GM18868 (cell line): Measurements from ENCODE around the gene LACTB.

Experiments used
- ATAC-seq: cut with Tn5 transposase; IDR thresholded peaks from one replicate; pipeline ENCODE4 v1.9.1; 2021; ENCODE audit warnings: mild to moderate bottlenecking, moderate library complexity; ENCODE audit not compliant: unreplicated experiment

Gene LACTB

DNA sequence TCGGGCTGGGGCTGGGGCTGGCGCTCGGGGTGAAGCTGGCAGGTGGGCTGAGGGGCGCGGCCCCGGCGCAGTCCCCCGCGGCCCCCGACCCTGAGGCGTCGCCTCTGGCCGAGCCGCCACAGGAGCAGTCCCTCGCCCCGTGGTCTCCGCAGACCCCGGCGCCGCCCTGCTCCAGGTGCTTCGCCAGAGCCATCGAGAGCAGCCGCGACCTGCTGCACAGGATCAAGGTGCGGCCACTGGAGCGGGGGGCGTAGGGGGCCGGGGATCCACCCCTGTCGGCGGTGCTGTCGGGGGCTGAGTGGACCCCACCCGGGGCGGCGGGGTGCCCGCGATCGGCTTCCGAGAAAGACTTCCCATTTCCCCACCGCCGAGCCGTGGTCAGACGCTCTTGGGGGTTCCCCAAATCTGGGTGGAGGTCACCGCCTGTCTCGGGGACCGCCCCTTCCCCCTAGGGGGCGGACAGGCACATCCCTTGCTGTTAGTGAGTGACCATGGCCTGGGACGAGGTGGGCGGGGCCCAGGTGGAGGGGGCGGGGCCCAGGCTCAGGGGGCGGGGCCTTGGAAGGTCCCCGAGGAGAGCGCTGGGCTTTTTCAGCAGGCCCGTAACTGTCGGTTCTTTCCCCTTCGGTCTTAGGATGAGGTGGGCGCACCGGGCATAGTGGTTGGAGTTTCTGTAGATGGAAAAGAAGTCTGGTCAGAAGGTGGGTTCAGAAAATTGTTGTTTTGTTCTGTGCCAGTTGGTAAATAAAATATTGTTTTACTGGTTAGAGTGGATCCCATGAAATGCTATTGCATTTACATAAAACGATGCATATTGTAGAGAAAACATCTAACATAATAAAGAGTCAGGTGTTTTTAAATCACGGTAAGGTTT lies 578 bp downstream of the LACTB start:
- peak; percentile 87 for ATAC-seq

DNA sequence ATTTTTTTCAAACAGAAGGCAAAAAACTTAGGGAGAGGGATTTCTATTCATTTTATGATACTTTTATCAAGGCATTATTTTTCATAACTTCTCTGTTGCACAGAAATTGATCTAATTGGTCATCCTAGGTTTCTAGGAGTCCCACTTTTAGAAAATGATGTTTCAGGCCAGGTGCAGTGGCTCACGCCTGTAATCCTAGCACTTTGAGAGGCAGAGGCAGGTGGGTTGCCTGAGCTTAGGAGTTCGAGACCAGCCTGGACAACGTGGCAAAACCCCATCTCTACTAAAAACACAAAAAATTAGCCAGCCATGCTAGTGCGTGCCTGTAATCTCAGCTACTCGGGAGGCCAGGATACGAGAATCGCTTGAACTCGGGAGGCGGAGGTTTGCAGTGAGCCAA lies 2.8 kb downstream of the LACTB start:
- ATAC-seq, result no peak

DNA sequence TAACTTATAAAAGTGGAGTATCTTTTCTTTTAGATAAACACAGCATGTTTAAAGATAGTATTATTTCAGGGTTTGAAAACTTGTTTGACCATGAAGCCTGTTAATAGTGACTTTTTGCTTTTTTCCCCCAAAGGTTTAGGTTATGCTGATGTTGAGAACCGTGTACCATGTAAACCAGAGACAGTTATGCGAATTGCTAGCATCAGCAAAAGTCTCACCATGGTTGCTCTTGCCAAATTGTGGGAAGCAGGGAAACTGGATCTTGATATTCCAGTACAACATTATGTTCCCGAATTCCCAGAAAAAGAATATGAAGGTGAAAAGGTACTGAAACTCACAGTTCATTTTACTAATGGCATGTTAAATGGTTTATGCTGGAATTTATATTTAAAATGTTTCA lies 5.1 kb downstream of the LACTB start:
- no peak for ATAC-seq

DNA sequence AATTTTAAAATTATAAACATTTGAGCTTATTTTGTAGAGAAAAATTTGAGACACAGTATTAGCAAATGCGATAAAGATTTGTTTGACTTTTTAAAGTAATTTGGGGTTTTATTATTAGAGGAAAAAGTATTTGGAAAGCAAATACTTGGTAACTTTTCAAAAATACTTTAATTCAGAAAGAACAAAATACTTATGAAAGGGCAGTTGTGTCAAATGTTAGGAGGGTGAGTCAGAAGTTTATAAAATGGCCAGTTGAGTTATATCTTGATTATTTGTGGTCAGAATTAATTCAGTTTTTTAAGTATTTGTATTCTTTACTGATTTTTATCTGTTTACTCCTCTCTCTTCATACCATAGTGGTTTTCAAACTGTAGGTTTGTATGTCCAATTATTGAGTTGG lies 12.1 kb downstream of the LACTB start:
- no peak for ATAC-seq

DNA sequence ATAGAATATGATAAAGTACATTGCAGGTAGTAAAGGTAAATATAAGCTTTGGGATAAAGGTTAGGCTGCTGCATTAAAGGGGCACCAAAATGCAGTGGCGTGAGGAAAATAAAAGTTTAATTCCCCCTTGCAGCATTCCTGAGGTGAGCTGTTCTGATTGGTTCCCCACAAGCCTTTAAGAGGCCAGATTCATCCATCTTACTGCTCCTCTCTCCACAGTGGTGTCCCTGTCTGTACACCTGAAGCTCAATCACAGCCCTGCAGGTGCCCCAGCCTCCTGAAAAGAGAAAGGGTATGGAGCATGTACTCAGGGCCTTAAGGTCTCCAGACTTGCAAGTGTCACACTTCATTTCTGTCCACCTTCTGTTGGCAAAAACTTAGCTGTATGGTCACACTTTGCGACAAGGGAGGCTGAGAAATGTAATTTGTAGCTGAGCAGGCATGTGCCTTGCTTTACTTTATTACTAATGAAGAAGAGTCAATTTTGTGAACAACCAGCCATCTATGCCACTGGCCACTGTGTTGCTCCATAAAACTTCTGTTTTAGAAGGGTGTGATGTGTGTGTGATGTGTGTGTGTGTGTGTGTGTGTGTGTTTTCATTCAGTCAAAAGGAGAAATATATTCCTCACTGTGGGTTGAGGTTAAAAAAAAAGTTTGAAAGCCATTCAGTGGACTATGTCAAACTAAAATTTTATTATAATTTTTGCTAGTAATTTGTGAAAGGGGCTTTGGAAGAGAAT lies 12.8 kb downstream of the LACTB start:
- no peak for ATAC-seq

DNA sequence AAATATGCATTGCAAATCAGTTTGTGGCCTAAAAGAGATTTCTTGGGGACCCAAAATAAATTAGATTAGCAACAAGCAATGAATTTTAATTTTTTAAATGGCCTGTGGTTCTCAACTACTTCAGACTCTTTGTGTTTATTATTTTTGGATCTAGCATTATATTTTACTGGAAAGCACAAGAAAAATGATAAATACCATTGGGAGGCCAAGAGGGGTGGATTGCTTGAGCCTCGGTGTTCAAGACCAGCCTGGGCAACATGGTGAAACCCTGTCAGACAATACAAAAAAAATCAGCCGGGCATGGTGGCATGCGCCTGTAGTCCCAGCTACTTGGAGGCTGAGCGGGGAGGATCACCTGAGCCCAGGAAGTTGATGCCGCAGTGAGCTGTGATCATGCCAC lies 13.6 kb downstream of the LACTB start:
- ATAC-seq, result no peak

DNA sequence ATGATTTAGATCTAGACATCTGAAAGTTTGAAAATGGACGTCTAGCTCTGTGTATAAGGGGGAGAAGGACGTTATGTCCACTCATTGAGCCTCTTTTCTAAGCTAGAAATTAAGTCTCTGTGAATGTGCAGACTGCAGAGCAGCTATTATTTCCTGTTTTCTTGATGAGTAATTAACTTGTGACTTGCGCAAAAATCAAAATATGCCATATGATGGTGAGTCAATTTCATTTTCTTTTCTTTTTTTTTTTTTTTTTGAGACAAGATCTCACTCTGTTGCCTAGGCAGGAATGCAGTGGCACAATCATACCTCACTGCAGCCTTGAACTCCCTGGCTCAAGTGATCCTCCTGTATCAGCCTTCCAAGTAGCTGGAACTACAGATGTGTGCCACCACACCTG lies 14.1 kb downstream of the LACTB start:
- no peak for ATAC-seq

DNA sequence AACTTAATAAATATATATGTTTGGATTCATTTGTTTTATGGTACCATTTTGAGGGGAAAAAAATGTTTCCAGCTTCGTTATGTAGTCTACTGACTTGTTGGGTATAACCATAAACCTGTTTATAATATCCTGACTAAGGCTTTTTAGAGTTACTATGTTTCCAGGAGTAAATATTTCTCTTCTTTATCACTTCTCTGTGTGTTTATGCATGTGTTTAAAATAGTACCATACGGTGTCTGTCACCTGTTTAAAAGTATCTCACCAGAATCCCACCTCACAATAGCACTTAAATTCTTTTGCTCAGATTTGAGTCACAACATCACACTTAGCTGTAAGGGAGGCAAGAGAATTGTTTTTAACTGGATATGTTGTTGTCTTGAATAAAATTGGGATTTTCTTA lies 15.1 kb downstream of the LACTB start:
- no peak for ATAC-seq

DNA sequence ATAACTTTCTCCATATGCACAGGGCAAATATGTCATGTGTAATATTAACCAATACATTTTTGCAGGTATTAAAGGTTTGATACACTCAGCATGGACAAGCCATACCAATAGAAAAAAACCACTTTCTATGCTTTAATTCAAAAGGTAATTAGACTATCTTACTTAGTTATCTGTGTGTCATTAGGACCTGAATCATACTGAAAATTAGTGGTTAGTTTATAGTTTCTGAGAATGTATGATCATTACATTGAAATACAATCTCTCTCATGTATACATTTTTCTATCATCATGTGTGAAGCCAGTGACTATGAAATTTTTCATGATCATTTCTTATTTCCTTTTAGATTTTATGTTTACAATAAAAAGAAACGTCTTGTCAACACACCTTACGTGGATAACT lies 19.3 kb downstream of the LACTB start:
- ATAC-seq, result no peak

DNA sequence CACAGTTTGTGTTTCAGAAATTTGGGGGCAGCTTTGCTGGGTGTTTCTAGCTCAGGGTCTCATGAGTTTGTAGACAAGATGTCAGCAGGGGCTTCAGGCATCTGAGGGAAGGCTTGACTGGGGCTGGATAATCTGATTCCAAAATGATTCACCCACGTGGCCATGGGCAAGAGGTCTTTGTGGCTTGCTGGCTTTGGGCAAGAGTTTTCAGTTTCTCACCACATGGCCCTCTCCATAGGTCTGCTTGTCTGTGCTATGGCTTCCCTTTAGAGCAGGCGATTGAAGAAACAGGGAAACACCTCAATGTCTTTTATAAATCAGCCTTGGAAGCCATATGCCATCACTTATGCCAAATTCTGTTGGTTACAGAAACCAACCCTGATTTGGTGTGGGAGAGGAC lies 23.8 kb downstream of the LACTB start:
- ATAC-seq, result no peak

DNA sequence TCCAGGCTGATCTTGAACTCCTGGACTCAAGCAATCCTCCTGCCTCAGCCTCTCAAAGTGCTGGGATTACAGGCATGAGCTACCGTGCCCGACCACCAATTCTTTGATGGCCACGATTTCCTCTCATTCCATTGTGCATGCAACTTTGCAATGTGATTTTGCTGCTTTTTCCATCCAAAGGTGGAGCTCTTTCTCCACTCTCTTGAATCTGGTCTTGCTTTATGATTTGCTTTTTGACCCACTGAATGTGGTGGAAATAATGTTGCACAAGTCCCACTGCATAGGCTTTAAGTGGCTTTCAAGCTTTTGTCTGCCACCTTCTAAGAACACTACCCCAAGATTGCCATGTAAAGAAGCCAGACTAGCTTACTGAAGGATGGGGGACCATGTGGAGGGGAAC lies 25.0 kb downstream of the LACTB start:
- ATAC-seq, result no peak

DNA sequence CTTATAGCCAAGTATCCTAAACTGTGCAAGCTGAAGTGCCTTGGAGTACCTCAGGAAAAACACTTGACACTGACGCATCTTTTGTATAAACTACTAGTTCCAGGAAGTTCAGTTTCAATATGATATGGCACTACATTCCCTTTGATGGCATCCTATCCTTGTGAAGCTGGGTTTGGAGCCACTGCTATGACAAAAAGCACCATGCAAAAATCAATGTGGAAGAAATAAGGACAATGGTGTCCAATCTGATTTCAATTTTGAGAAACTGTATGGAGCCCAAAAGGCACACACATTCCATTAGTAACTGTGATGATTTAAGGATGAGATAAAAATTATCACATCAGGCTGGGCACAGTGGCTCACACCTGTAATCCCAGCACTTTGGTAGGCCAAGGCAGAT lies 30.0 kb downstream of the LACTB start:
- no peak for ATAC-seq

DNA sequence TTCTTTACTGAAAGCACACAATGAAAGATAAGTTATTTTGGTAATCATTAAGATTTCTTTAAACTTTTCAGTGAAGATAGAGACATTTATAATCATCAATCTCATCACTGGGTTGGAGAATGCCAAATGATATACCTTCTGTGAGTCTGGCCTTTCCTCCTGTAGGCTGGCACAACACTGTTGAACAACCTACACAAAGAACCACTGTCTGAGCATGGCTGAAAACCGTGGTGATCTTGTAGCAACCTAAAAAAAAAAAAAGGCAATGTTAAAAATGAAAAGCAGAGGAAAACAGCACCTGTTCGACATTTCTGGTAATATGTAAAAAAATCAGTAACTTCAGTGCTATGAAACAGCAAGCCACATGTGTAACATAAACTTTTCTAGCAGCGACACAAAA lies 33.8 kb downstream of the LACTB start:
- ATAC-seq, result no peak

DNA sequence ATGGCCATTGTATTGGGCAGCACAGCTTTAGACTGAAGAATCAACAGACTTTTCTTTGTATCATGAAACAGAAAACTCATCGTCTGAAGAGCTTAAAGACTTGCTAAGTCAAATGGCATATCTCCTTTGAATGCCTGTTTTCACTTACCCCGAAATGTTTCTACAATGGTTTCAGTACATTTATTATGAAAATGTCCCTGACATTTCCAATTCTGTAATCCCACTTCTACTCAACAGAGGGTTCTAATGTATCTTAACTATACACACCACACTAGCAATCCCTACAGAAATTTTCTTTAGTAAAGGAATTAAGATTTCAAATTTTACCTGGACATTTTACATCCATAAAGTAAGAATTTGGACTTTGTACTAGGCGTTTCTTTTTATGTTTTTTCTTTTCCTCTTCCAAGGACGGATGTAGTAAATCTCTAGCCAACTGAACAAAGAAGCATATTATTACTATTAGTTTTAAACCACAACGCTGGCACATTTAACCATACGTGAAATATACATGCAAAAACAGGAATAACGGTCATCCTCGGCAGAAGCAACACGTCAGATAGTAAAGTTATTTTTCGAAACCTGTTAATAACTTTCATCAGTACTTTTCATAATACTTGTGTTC lies 34.5 kb downstream of the LACTB start:
- ATAC-seq, result no peak

DNA sequence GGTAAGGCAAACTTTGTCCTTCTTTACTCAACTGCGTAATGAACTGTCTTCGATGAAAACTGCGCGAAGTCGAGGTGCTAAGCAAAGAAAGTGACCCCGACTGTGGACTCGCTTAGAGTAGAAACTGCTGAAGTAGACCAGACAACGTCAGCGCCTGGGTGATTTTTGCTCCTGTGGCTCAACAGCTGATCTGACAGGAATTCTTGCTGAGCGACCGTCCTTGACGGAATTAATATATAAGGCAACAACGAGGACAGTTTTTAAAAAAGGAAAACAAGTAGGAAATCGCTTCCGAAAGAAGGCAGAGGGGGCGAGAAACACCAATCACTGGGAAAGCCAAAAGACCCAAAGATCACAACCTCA lies 35.1 kb downstream of the LACTB start:
- no peak for ATAC-seq

DNA sequence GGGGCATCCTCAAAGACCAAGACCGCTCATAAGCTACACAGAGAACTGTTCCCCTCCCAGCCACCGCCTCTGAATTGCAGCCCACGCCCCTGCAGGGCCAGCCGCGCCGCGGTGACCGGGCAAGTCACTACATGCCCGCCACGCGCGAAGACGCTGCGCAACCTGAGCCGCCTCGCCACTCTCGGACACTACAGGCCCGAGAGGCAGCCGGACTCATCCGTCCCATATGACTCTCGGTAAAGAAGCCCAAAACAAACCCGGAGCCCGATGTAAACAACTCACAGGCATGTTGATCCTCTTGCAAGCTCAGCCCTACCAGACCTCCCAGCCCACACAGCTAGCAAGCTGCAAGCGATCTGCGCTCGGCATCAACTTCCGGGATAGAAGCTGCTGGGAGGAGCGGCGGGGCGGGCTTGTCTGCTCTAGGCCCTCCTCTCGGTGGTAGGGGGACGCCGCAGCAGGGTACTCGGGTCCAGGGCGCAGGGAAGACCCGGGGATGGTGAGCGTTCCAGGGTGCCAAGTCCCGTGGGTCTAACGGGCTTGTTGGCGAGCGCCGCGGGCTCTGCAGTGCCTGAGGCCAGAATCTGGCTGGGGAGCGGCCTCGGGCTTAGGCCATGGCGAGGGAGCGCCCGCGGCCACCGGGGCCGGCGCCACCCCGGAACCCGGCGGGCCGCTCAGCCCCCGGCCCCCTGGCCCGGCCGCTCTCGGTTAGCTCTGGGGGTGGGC lies 35.6 kb downstream of the LACTB start, which contains the start of gene RPS27L:
Gene RPS27L (minus strand): TSS at position 360 of the 726 bp plus-strand sequence. CDS start 72 bp downstream, at position 288.
- ATAC-seq, result peak; percentile 93

DNA sequence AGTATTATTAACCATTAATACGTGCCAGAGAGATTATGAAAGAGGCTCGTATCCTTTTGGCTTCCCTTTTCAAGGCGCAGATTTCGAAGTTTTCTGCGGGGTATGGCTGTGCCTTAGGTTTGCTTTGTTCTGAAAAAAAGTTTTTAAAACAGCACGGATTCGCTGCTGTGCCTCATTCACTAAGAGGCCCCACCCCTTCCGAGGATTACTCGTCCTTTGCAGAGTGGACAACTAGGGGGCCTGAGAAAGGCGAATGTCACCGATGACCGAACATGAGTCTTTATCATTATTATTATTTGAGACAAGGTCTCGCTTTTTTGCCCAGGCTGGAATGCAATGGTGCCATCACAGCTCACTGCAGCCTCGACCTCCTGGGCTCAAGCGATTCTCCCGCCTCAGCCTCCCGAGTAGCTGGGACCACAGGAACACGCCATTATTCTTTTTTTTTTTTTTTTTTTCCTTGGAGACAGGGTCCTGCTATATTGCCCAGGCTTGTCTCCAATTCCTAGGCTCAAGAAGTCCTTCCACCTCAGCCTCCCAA lies 36.3 kb downstream of the LACTB start:
- ATAC-seq, result peak; percentile 22

DNA sequence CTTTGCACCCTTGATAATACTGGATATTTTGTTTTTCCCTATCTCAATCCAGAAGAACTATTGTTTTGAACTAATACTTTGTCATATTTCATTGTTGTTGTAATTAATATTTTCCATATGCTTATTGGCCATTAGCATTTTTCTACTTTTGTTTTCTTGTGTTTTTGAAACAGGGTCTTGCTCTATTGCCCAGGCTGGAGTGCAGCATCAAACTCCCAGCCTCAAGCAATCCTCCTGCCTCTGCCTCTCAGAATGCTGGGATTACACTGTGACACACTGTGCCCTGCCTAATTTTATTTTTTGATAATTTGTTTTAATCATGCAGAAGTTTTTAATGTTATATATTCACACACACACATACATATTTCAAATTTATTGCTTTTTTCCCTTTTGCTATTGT lies 39.0 kb downstream of the LACTB start:
- no peak for ATAC-seq

DNA sequence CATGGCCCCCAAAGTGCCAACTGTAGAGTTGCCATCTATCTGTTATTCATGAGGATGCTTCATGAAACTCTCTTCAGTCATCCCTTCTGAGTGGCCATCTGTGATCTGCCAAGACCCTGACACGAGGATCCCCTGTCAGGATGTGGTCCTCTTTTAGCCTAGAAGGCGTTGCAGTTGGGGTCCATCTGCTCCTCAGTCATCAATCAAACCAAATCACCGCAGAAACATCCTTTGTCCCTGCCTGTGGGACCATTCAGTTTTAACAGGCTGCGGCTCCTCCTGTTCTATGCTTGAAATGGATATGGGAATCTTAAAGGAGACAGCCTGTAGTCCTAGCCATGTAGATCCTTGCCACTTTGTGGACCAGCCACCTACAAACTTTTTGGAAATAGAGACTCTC lies 41.6 kb downstream of the LACTB start:
- ATAC-seq, result no peak

DNA sequence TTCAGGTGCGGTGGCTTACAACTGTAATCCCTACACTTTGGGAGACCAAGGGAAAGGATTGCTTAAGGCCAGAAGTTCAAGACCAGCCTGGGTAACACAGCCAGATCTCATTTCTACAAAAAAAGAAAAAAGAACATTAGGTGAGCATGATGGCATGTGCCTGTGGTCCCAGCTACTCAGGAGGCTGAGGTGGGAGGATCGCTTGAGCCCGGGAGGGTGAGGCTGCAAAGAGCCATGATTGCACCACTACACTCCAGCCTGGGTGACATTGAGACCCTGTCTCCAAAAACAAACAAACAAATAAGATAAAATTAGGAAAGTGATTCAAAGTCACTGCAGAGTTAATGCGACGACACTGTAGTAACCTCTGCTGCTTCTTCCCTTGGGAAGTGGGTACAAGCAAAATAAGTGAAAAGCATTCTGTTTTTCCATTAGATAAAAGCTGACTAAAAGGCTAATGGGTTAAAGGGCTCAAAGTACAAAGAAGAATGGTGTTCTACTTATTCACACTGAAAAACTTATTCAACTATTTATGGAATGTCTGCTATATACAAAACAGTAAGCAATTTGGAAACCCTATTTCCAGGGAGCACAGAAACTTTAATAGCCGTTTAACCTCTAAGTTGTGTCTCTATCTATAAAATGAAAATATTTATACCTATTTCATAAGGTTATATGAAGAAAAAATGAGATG lies 43.7 kb downstream of the LACTB start:
- no peak for ATAC-seq
